KMS-11 (cell line): ENCODE results near the gene RAB31.

Source experiments
- H2AFZ ChIP-seq: fragments of 200-600 bp; sonication (generic); 2 replicates; pipeline ENCODE4 v1.6.1; 2016; ENCODE audit warnings: antibody characterized with exemption, mixed run types, low read depth
- H3K27ac ChIP-seq: fragments of 200-600 bp; sonication (generic); 2 replicates; pipeline ENCODE4 v1.6.1; 2016; ENCODE audit warnings: mild to moderate bottlenecking, mixed run types
- H3K27me3 ChIP-seq: fragments of 200-600 bp; sonication (generic); 2 replicates; pipeline ENCODE4 v1.6.1; 2017; ENCODE audit warnings: mild to moderate bottlenecking, low read depth, mixed run types, moderate library complexity; ENCODE audit not compliant: insufficient read depth
- H3K36me3 ChIP-seq: fragments of 200-600 bp; sonication (generic); 2 replicates; pipeline ENCODE4 v1.6.1; 2017; ENCODE audit warnings: mild to moderate bottlenecking, mixed run types; ENCODE audit not compliant: insufficient read depth
- H3K4me1 ChIP-seq: fragments of 200-600 bp; sonication (generic); 2 replicates; pipeline ENCODE4 v1.6.1; 2016; ENCODE audit warnings: mild to moderate bottlenecking, low read depth, mixed run types; ENCODE audit not compliant: poor library complexity, severe bottlenecking
- H3K4me2 ChIP-seq: fragments of 200-600 bp; sonication (generic); 2 replicates; pipeline ENCODE4 v1.7.0; 2016; ENCODE audit warnings: mild to moderate bottlenecking, mixed run types
- H3K4me3 ChIP-seq: fragments of 200-600 bp; sonication (generic); IDR thresholded peaks from 2 replicates; pipeline ENCODE4 v1.6.1; 2017; ENCODE audit warnings: low read depth, low read length, mixed read lengths; ENCODE audit not compliant: insufficient read depth
- H3K79me2 ChIP-seq: fragments of 200-600 bp; sonication (generic); 2 replicates; pipeline ENCODE4 v1.6.1; 2016; ENCODE audit warnings: low read depth, mixed run types; ENCODE audit not compliant: insufficient read depth
- H3K9ac ChIP-seq: fragments of 200-600 bp; sonication (generic); 2 replicates; pipeline ENCODE4 v1.6.1; 2016; ENCODE audit warnings: mild to moderate bottlenecking, mixed run types
- H4K20me1 ChIP-seq: fragments of 200-600 bp; sonication (generic); 2 replicates; pipeline ENCODE4 v1.6.1; 2016; ENCODE audit warnings: mild to moderate bottlenecking, mixed run types; ENCODE audit not compliant: insufficient read depth
- TF ChIP-seq, protein P1 (sequence below): fragments of 200-600 bp; sonication (generic); conservative IDR thresholded peaks from 2 replicates; pipeline ENCODE4 v1.6.1; 2017; ENCODE audit warnings: low read depth, mild to moderate bottlenecking, antibody characterized with exemption, low read length, moderate library complexity, mixed read lengths

RAB31 gene

DNA sequence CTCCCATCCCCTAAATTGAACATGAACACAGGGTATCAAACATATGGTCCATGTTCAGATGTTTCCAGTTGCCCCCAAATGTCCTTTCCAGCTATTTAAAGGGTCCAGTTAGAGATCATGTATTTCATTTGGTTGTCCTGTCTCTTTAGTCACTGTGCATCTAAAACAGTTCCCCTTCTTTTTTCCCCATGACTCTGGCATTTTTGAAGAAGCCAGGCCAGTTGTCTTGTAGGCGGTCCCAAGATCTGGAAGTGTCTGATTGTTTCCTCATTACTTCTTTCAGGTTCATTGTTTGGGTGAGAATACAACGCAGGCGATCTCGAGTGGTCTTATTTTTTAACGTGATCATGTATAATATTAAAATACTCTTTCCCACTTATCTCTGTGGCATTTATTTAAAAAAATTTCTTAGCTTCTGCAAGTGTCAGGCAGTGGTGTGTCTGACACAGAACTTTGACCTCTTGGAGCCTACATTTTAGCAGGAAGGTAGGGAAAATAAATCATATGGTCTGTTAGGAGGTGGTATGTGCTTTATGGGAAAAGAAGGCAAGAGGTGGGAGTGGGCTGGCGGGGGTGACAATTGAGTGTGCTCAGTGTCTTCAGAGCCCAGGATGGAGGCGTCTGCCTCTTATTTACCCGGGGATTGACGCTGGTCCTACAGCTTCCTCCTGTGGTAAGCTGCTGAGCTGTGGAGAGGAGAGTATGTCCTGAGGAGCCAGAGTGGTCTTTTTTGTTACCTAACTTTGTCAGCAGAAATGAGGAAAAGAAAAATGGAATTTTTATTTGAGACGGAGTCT is 8.1 kb downstream of the RAB31 start:
- H3K9ac ChIP-seq = no peak overlapping the region
- H2AFZ ChIP-seq = no peak overlapping the region
- peaks cover 7% of the 10 kb centered on the region for H3K4me1 ChIP-seq
- no peaks in the 10 kb centered on the region for H3K27me3 ChIP-seq
- no peaks in the 10 kb centered on the region for H3K36me3 ChIP-seq
- H3K4me3 ChIP-seq = no peak overlapping the region
- H3K4me2 ChIP-seq = no peak overlapping the region
- TF ChIP-seq, protein P1, sequence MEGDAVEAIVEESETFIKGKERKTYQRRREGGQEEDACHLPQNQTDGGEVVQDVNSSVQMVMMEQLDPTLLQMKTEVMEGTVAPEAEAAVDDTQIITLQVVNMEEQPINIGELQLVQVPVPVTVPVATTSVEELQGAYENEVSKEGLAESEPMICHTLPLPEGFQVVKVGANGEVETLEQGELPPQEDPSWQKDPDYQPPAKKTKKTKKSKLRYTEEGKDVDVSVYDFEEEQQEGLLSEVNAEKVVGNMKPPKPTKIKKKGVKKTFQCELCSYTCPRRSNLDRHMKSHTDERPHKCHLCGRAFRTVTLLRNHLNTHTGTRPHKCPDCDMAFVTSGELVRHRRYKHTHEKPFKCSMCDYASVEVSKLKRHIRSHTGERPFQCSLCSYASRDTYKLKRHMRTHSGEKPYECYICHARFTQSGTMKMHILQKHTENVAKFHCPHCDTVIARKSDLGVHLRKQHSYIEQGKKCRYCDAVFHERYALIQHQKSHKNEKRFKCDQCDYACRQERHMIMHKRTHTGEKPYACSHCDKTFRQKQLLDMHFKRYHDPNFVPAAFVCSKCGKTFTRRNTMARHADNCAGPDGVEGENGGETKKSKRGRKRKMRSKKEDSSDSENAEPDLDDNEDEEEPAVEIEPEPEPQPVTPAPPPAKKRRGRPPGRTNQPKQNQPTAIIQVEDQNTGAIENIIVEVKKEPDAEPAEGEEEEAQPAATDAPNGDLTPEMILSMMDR = no peak
- no peaks in the 10 kb centered on the region for H3K79me2 ChIP-seq
- H3K27ac ChIP-seq = no peak overlapping the region
- H4K20me1 ChIP-seq = no peaks in the 10 kb centered on the region

GRCh38 chr18:9716780-9717563 is 8.9 kb downstream of the RAB31 start:
- Histone ChIP-seq H4K20me1 (no peaks in the 10 kb centered on the region), H3K4me3 (no peak overlapping the region), H2AFZ (no peak overlapping the region), H3K4me2 (no peak overlapping the region), H3K27ac (no peak overlapping the region), H3K27me3 (no peaks in the 10 kb centered on the region), H3K79me2 (no peaks in the 10 kb centered on the region), H3K36me3 (no peaks in the 10 kb centered on the region), H3K4me1 (no peaks in the 10 kb centered on the region), H3K9ac (no peak overlapping the region)
- TF ChIP-seq, protein P1 = no peak

- Histone ChIP-seq H3K4me2 (no peak overlapping the region), H2AFZ (no peak overlapping the region), H3K27me3 (no peaks in the 10 kb centered on the region), H3K4me1 (no peaks in the 10 kb centered on the region), H4K20me1 (no peaks in the 10 kb centered on the region), H3K36me3 (no peaks in the 10 kb centered on the region), H3K9ac (no peak overlapping the region), H3K79me2 (no peaks in the 10 kb centered on the region), H3K4me3 (no peak overlapping the region), H3K27ac (no peak overlapping the region)
- TF ChIP-seq, protein P1 = no peak
These were observed 11.4 kb downstream of the RAB31 start for GRCh38 chr18:9719421-9719981.

- H3K27ac ChIP-seq = no peak overlapping the region
- no peak overlapping the region for H3K9ac ChIP-seq
- H4K20me1 ChIP-seq = no peaks in the 10 kb centered on the region
- no peak overlapping the region for H2AFZ ChIP-seq
- no peaks in the 10 kb centered on the region for H3K4me1 ChIP-seq
- no peak overlapping the region for H3K4me3 ChIP-seq
- no peaks in the 10 kb centered on the region for H3K36me3 ChIP-seq
- no peak overlapping the region for H3K4me2 ChIP-seq
- no peaks in the 10 kb centered on the region for H3K79me2 ChIP-seq
- TF ChIP-seq, protein P1 = no peak
- no peaks in the 10 kb centered on the region for H3K27me3 ChIP-seq
These were observed 12.2 kb downstream of the RAB31 start for GRCh38 chr18:9720327-9720726.
